GM12873 (cell line): ENCODE measurements around the gene ANKRD39.

ENCODE experiments used
- CTCF ChIP-seq: IDR thresholded peaks from 2 replicates; pipeline ENCODE4 v1.5.1; 2012; ENCODE audit warnings: low read depth, mild to moderate bottlenecking, moderate library complexity, low read length, control low read depth; ENCODE audit not compliant: insufficient read depth; ENCODE audit errors: missing control alignments

The ANKRD39 gene

GRCh38 chr2:96884299-96885094, 26.7 kb upstream of the ANKRD39 start:
- TF ChIP-seq CTCF, result no peak

- TF ChIP-seq CTCF, result no peak
Observed at GRCh38 chr2:96883306-96883705, 25.5 kb upstream of the ANKRD39 start.

GRCh38 chr2:96882906-96883305, 25.1 kb upstream of the ANKRD39 start:
- TF ChIP-seq CTCF, result no peak

- TF ChIP-seq CTCF, result no peak
Observed at GRCh38 chr2:96882230-96882629, 24.4 kb upstream of the ANKRD39 start.

- no peak for TF ChIP-seq CTCF
Observed at GRCh38 chr2:96881349-96882195, 23.8 kb upstream of the ANKRD39 start.

GRCh38 chr2:96880891-96881273, 23.1 kb upstream of the ANKRD39 start:
- no peak for TF ChIP-seq CTCF

- TF ChIP-seq CTCF, result no peak
Observed at GRCh38 chr2:96879545-96880040, 21.8 kb upstream of the ANKRD39 start.
